Astrocyte (in vitro differentiated cells and primary cell): ENCODE results near the gene RAET1G. TPM values are rescaled to one million over a fixed set of nuclear protein-coding genes. Genes with fewer than 3 reads are reported as not detected.

Source experiments
- DNase-seq: peaks from one replicate; pipeline ENCODE4 v3.0.0-alpha.2; 2010; ENCODE audit warnings: low read depth
- FAIRE-seq: peaks from 2 replicates; lab custom pipeline; 2011; peaks lifted over from hg19 to GRCh38; lab: Jason Lieb, UNC
- H2AFZ ChIP-seq: 2 replicates; pipeline ENCODE4 v1.6.0; 2012; ENCODE audit warnings: low read depth, low read length, inconsistent platforms
- H3K27ac ChIP-seq: 2 replicates; pipeline ENCODE4 v1.5.1; 2011; ENCODE audit warnings: low read depth, low read length, inconsistent platforms
- H3K27me3 ChIP-seq: 2 replicates; pipeline ENCODE4 v1.6.0; 2011; ENCODE audit warnings: low read length, inconsistent platforms; ENCODE audit not compliant: insufficient read depth
- H3K36me3 ChIP-seq: 2 replicates; pipeline ENCODE4 v1.5.1; 2011; ENCODE audit warnings: low read length, inconsistent platforms; ENCODE audit not compliant: insufficient read depth
- H3K4me1 ChIP-seq: 2 replicates; pipeline ENCODE4 v1.5.1; 2011; ENCODE audit warnings: low read length, inconsistent platforms; ENCODE audit not compliant: insufficient read depth
- H3K4me2 ChIP-seq: 2 replicates; pipeline ENCODE4 v1.6.0; 2012; ENCODE audit warnings: low read length, inconsistent platforms
- H3K4me3 ChIP-seq: 2 replicates; pipeline ENCODE4 v1.5.1; 2011; ENCODE audit warnings: low read depth, mild to moderate bottlenecking, low read length, inconsistent platforms; ENCODE audit not compliant: insufficient read depth
- H3K79me2 ChIP-seq: 2 replicates; pipeline ENCODE4 v1.6.0; 2012; ENCODE audit warnings: mild to moderate bottlenecking, low read length, inconsistent platforms; ENCODE audit not compliant: insufficient read depth
- H3K9ac ChIP-seq: 2 replicates; pipeline ENCODE4 v1.6.0; 2012; ENCODE audit warnings: mild to moderate bottlenecking, low read length, inconsistent platforms
- H3K9me3 ChIP-seq: 2 replicates; pipeline ENCODE4 v1.5.1; 2012; ENCODE audit warnings: low read depth, mild to moderate bottlenecking, low read length, inconsistent platforms; ENCODE audit not compliant: insufficient read depth
- H4K20me1 ChIP-seq: 2 replicates; pipeline ENCODE4 v1.6.0; 2012; ENCODE audit warnings: low read length, inconsistent platforms; ENCODE audit not compliant: insufficient read depth
- H3K27ac Mint-ChIP-seq: one replicate; pipeline ENCODE4 v1.8.0; 2021; ENCODE audit warnings: mild to moderate bottlenecking, mixed read lengths; ENCODE audit not compliant: unreplicated experiment
- H3K27me3 Mint-ChIP-seq: one replicate; pipeline ENCODE4 v1.8.0; 2021; ENCODE audit warnings: low read depth, mixed read lengths; ENCODE audit not compliant: unreplicated experiment
- H3K36me3 Mint-ChIP-seq: one replicate; pipeline ENCODE4 v1.8.0; 2021; ENCODE audit warnings: low read depth, mixed read lengths; ENCODE audit not compliant: unreplicated experiment
- H3K4me1 Mint-ChIP-seq: one replicate; pipeline ENCODE4 v1.8.0; 2021; ENCODE audit warnings: low read depth, mixed read lengths; ENCODE audit not compliant: unreplicated experiment
- H3K4me3 Mint-ChIP-seq: one replicate; pipeline ENCODE4 v1.8.0; 2021; ENCODE audit warnings: mild to moderate bottlenecking, moderate library complexity, mixed read lengths; ENCODE audit not compliant: unreplicated experiment
- H3K9me3 Mint-ChIP-seq: one replicate; pipeline ENCODE4 v1.8.0; 2021; ENCODE audit warnings: mild to moderate bottlenecking, mixed read lengths; ENCODE audit not compliant: unreplicated experiment
- EZH2 ChIP-seq: IDR thresholded peaks from 2 replicates; pipeline ENCODE4 v1.6.1; 2012; ENCODE audit warnings: mild to moderate bottlenecking, low read length, inconsistent platforms; ENCODE audit not compliant: insufficient read depth
- total RNA-seq: library from RNA; stranded (reverse); gene quantifications from 2 replicates; pipeline ENCODE4 v1.2.1, GENCODE V29; 2021
- TF ChIP-seq, protein P1 (sequence below): IDR thresholded peaks from 2 replicates; pipeline ENCODE4 v1.5.1; 2011; ENCODE audit warnings: low read depth, mild to moderate bottlenecking, inconsistent platforms, low read length, moderate library complexity; ENCODE audit not compliant: insufficient read depth

Gene RAET1G
- total RNA-seq, 1 donor from 2014 or later, result not detected

DNA sequence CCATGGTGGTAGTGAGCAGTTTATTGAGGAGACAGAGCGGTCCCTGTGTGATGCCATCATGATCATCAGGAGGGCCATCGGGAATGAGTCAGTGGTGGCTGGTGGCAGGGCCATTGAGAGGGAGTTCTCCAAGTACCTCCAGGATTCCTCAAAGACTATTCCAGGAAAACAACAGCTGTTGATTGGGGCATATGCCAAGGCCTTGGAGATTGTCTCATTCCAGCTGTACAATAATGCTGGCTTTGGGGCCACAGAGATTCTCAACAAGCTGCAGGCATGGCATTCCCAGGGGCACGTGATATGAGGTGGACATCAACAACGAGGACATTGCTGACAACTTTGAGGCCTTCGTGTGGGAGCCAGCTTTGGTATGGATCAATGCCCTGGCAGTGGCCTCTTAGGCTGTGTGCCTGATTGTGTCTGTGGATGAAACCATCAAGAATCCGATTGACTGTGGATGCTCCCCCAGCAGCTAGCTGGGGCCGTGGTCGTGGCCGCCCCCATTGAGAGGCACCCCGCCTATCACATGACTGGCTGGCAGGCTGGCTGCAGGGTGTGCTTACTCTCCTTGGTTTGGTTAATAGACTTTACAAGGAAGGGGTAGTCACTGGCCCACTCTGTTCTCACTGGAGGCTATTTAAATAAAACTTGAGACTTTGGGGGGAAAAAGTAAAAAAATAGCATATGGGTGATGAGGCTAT lies 41.7 kb downstream of the RAET1G start:
- Histone ChIP-seq H3K4me2 (no peak overlapping the region), H3K4me3 (no peak overlapping the region), H4K20me1 (no peaks in the 10 kb centered on the region), H3K36me3 (no peaks in the 10 kb centered on the region), H2AFZ (no peak overlapping the region), H3K79me2 (no peaks in the 10 kb centered on the region), H3K27me3 (peaks cover 7% of the 10 kb centered on the region), H3K9ac (no peak overlapping the region), H3K4me1 (no peaks in the 10 kb centered on the region), H3K9me3 (no peaks in the 10 kb centered on the region), H3K27ac (no peak overlapping the region)
- H3K4me3 Mint-ChIP-seq, result no peak overlapping the region
- H3K27me3 Mint-ChIP-seq, result peaks cover 60% of the 10 kb centered on the region
- DNase-seq (no peak), FAIRE-seq (no peak)
- H3K9me3 Mint-ChIP-seq, result no peaks in the 10 kb centered on the region
- no peaks in the 10 kb centered on the region for H3K4me1 Mint-ChIP-seq
- H3K27ac Mint-ChIP-seq, result no peak overlapping the region
- H3K36me3 Mint-ChIP-seq, result no peaks in the 10 kb centered on the region
- TF ChIP-seq, protein P1, sequence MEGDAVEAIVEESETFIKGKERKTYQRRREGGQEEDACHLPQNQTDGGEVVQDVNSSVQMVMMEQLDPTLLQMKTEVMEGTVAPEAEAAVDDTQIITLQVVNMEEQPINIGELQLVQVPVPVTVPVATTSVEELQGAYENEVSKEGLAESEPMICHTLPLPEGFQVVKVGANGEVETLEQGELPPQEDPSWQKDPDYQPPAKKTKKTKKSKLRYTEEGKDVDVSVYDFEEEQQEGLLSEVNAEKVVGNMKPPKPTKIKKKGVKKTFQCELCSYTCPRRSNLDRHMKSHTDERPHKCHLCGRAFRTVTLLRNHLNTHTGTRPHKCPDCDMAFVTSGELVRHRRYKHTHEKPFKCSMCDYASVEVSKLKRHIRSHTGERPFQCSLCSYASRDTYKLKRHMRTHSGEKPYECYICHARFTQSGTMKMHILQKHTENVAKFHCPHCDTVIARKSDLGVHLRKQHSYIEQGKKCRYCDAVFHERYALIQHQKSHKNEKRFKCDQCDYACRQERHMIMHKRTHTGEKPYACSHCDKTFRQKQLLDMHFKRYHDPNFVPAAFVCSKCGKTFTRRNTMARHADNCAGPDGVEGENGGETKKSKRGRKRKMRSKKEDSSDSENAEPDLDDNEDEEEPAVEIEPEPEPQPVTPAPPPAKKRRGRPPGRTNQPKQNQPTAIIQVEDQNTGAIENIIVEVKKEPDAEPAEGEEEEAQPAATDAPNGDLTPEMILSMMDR, result no peak

DNA sequence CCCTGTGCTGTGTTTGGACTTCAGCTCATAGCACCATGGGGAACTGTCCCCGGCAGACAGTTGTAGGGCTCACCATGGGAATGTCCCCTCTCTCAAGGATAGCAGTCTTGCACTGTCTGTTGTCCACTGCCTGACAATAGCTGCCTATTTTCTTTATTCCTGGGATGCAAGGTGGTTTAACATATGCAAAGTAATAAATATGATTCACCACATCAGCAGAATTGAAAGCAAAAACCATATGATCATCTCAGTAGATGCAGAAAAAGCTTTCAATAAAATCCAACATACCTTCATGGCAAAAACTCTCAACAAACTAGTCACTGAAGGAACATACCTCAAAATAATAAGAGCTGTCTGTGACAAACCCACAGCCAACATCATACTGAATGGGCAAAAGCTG lies 45.3 kb downstream of the RAET1G start:
- no peak overlapping the region for H3K27ac ChIP-seq
- Mint-ChIP-seq H3K4me1 (no peaks in the 10 kb centered on the region), H3K27ac (no peak overlapping the region), H3K4me3 (no peak overlapping the region), H3K36me3 (no peaks in the 10 kb centered on the region), H3K9me3 (no peaks in the 10 kb centered on the region), H3K27me3 (peaks cover 39% of the 10 kb centered on the region)
- H3K9ac ChIP-seq, result no peak overlapping the region
- H3K4me1 ChIP-seq, result no peaks in the 10 kb centered on the region
- no peak for TF ChIP-seq EZH2
- TF ChIP-seq, protein P1, result no peak
- no peaks in the 10 kb centered on the region for H3K36me3 ChIP-seq
- no peaks in the 10 kb centered on the region for H4K20me1 ChIP-seq
- no peak overlapping the region for H3K4me2 ChIP-seq
- FAIRE-seq (no peak), DNase-seq (no peak)
- no peaks in the 10 kb centered on the region for H3K9me3 ChIP-seq
- H2AFZ ChIP-seq, result no peak overlapping the region
- no peaks in the 10 kb centered on the region for H3K79me2 ChIP-seq
- H3K27me3 ChIP-seq, result peaks cover 7% of the 10 kb centered on the region
- no peak overlapping the region for H3K4me3 ChIP-seq

DNA sequence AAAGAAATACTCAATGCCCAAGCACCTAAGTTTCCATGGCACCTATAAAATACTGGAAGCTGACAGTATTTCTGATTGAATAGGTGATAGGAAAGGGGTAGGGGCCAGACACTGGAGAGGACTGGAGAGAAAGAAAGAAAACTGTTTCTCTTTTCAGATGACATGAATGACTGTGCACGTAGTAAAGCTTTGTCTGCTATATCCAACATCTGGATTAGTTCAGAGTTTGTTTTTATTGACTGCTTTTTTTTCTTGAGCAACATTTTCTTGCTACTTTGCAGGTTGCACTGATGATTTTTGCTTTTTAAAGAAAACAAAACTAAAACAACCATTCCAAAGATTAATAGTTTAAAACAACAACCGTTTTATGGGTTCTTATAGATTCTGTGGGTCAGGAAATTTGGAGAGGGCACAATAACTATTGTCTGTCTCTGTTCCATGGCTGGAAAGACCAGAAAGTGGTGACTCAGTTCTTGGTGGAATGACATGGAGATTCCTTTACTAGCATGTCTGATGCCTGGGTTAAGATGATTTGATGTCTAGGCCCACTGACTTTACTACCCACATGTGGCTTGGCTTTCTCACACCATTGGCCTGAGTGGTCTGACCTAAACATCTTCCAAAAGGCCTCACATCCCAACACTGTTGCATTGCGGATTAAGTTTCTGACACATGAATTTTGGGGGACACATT lies 46.5 kb downstream of the RAET1G start:
- Histone ChIP-seq H3K4me2 (no peak overlapping the region), H3K36me3 (no peaks in the 10 kb centered on the region), H2AFZ (no peak overlapping the region), H3K27me3 (peaks cover 7% of the 10 kb centered on the region), H3K79me2 (no peaks in the 10 kb centered on the region), H3K9ac (no peak overlapping the region), H4K20me1 (no peaks in the 10 kb centered on the region), H3K4me3 (no peak overlapping the region), H3K4me1 (no peaks in the 10 kb centered on the region), H3K27ac (no peak overlapping the region), H3K9me3 (no peaks in the 10 kb centered on the region)
- H3K4me1 Mint-ChIP-seq, result no peaks in the 10 kb centered on the region
- DNase-seq, result no peak
- peaks cover 32% of the 10 kb centered on the region for H3K27me3 Mint-ChIP-seq
- FAIRE-seq, result peak; percentile 9
- no peak overlapping the region for H3K27ac Mint-ChIP-seq
- H3K36me3 Mint-ChIP-seq, result no peaks in the 10 kb centered on the region
- TF ChIP-seq EZH2, result no peak
- TF ChIP-seq, protein P1, result no peak
- H3K9me3 Mint-ChIP-seq, result peaks cover 2% of the 10 kb centered on the region
- H3K4me3 Mint-ChIP-seq, result no peak overlapping the region
